ENCODE results near the gene CRADD.

DNA sequence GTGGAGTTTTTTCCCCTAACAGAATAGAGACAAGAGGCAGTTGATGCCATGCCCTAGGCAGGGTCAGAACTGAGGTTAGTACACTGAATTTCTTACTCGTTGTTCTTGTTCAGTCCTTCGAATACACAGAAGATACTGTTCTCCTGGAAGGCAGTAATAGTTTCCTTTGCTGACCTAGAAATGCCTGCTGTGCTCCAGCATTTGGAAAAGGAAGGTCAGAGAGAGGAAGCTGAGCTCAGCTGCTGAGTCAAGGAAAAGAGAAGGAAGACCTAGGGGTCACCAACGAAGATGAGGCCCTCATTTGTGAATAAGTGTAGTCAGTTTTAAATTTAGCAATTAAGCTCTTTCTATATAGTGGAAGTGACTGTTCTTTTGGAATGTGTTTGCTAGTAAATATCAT is 100.1 kb downstream of the CRADD start:
- no peak for TF ChIP-seq CTCF (IDR thresholded peaks at IDR 0.05)
- no peak for TF ChIP-seq POLR2A (IDR thresholded peaks at IDR 0.05)

All from body of pancreas (tissue), 4 donors.